NAMALWA (cell line): Measurements from ENCODE around the gene MYCN.

Experiments
- DNase-seq: peaks from one replicate; pipeline ENCODE4 v3.0.0-alpha.2; 2015; ENCODE audit warnings: low spot score

MYCN gene

DNA sequence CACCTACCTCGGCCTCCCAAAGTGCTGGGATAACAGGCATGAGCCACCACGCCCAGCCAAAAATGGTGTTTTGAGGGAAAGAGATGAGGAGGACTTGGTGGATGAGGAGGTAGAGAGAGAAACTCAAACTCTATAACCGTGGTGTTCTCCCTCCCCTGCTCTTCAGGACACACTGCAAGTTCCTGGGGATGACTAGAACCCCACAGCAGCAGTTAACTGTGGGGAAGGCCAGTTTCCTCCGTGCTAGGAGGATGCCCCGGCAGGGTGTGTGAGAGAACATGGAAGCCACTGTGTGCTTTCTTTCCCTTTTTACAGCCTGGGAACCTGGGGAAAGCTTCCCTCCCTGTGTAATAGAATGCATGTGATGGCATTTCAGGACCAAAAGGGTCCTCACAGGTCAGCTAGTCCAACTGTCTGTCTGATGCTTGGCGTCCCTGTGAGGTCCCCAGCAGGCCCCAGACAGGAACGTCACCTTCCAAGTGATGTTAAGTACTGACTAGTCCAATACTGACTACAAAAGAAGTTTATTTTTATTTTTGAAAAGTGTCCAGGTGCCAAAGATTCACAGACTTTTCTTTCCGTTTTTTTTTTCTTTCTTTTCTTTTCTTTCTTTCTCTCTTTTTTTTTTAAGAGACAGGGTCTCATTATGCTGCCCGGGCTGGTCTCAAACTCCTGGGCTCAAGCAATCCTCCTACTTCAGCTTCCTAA is 38.9 kb downstream of the MYCN start:
- DNase-seq: no peak

DNA sequence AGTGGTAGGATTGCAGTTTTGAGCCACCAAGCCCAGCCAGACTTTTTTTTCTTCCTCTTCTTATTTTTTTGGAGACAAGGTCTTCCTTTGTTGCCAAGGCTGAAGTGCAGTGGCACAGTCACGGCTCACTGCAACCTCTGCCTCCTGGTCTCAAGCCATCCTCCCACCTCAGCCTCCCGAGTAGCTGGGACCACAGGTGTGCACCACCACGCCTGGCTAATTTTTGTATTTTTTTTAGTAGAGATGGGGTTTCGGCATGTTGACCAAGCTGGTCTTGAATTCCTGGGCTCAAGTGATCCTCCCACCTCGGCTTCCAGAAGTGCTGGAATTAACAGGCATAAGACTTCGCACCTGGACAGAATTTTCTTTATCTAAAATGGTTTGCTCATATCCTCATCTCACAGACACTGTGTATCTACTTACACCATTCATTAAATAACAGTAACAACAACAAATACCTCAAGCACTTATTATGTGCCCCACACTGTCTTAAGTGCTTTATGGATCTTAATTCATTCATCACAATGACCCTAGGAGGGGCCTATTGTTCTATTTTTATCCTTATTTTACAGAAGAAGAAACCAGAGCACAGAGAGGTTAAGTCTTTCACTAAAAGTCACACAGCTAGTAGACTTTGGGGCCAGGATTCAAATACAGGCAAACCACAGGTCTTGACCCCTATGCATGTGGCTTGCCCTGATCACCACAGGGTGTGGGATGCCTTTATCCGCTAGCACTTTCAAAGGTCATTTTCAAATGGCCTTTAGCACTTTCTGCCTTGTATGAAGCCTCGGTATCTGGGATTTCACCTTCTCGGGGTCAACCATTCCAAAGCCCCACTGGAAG is 39.6 kb downstream of the MYCN start:
- DNase-seq: no peak

DNA sequence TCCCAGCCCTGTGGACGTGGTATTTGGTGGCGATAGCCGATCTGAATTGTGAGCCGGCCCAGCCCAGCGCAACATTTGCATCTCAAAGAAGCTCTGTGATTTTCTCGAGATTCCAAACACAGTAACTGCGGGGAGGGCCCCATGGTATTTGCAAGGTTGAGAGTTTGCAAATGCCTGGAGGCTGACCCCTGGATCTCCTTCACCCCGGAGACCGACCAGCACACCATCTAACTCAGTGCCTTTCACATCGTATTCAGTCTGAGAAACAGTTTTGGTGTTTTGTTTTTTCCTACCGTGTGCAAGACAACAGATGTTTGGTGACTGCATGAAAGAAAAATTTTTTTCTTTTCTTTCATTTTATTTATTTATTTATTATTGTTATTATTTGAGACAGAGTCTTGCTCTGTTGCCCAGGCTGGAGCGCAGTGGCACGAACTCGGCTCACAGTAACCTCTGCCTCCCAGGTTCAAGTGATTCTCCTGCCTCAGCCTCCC is 40.3 kb downstream of the MYCN start:
- DNase-seq: no peak

DNA sequence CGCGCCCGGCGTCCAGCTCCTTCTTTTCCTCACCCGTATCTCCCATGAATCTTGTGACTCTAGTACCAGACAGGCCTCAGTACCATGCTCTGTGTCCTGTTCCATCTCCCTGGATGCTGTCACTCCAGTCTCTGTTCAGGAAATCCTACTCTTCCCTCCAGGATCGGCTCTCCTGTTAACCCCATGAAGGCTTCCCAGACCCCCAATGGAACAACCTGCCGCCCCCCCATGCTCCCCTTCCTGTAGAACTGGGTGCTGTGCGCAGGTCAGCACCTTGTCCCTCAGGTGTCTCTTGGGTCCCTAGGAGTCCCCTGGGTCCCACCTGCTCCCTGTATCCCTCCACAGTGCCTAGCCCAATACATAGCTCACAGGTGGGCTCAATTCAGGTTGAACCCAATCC is 41.3 kb downstream of the MYCN start:
- no peak for DNase-seq

DNA sequence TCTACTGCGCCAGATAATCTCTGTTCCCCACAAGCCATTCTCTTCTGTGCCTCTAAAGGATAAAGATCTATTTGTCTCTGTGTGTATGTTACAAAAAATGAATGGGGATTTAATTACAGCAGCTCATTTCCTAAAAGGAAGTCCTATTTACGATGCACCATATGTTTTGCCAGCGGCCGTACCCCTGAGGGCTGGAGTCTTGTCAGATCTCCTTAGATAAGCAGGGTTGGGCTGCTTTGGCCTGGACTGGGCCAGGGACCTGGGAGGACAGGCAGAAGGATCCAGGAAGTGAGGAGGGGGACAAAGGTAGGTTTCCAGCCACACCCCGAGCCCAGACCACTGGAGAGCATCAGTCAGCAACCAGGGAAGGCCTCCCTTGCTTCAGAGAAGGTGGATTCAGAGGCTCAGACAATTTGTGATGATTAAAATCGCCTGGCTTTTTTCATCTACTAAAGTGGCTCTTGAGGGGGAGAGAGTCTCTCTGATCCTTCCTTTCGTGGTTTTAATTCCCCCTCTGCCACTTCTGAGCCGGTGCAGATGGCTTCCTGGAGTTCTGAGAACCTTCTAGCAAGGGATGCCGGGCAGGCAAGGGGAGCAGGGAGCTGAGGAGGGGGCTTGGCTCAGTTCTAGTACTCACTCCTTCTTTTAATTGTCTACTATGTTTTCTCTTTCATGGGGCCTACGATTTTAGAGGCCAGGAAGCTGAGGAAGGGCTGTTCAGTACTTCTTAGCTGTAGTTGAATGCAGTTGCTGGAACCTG is 42.1 kb downstream of the MYCN start:
- DNase-seq: no peak

DNA sequence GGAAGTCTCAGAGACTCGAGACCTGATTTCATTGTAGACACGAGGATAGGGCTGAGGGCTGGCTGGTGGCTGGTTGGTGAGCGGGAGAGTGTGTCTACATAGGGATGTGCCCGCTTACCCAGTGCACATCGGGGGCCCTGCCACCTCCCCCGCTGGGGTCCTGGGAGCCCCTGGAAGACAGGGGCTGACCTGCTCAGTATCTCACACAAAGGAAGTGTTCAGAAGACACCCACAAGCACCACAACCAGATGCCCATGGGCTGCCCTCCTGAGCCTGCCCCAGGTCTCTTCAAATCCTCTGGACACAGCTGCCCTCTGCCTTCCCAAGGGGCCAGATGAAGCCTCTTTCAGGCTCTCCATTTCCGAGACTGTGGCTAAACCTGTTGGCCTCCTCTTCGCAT is 43.1 kb downstream of the MYCN start:
- no peak for DNase-seq

DNA sequence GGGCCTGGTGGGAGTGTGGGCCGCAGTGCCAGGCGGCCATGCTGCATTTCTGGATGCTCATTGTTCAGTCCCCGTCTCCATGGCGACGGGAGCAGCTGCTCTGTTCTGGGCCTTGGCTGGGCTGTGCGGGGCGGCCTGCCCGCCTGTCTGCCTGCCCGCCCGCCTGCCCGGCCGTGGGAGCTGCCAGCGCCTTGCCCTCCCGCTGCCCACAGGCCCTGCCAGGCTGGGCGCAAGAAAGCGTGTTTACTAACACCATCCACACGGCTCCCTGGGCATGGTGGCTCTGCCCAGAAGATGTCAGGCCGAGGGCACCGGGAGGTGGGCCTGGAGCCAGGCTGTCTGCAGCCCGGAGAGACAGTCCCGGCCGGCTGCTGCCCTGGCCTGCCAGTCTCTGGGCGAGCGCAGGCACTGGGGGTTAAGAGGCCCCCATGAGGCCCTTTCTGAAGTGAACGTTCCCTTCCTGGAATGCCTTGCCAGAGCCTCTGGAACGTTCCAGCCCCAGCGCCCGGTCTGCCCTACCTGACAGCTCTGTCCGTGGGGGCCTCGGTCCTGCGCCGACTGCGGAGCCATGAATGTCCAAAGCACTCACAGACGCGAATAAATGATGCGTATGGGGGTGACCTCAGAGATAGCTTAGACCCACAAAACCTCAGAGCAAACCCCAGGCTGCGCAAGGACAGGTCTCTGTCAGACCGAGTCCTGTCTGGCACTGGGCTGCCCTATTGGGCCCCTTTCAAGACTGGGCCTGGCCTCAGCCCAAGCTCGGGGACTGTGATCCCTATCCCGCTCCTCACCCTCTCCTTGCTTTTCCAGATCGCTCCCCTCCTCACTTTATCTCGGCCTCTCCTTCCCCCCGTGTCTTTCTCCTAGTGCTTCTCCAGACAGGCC is 44.3 kb downstream of the MYCN start:
- DNase-seq: no peak

DNA sequence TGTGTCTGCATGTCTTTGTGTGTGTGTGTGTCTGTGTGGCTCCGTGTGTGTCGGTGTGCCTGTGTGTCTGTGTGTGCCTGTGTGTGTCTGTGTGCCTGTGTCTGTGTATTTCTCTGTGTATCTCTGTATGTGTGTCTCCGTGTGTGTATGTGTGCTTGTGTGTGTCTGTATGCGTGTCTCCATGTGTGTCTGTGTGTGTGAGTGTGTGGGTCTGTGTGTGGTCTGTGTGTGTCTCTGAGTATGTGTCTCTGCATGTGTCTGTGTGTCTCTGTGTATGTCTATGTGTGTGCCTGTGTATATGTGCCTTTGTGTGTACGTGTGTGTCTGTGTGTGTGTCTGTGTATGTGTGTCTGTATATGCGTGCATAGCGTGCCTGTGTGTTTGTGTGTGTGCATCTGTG is 45.2 kb downstream of the MYCN start:
- no peak for DNase-seq

DNA sequence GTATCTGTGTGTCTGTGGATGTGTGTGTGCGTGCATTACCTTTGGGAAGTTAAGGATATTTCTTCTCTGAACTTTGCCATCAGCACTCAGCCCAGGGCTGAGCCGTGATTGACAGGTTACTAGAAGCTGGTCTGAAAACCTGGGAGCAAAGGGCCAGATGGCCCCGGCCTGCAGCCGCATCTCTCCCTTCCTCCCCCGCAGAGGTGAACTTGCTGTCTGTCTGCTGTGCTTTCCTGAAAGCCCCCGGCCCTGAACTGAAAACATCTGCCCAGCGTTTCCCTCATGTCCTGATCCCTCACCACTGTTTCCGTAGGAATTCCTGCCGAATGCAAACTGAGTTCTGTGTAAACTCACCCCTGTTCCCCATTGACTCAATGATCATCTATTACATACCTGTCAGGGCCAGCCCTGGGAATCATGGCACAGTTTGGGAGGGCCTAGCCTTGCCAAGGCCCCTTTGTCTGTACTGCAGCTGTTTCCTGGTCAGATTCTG is 45.8 kb downstream of the MYCN start:
- DNase-seq: no peak

DNA sequence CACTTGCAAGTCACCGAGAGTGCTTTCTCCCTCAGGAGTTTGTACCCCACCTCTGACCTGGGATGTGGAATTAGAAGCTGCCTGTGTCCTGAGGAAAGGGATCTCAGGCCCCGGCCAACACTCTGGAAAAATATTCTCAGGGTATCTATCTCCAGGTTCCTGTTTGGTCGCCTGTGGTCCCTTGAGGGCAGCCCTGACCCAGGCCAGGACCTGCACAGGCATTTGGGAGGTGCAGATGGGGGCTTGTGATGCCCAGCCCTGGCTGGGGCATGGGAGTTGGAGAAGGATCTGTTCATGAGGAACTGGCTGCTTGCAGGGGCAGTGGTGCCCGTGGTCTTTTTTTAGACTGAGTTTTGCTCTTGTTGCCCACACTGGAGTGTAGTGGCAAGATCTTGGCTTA is 46.3 kb downstream of the MYCN start:
- DNase-seq: no peak

DNA sequence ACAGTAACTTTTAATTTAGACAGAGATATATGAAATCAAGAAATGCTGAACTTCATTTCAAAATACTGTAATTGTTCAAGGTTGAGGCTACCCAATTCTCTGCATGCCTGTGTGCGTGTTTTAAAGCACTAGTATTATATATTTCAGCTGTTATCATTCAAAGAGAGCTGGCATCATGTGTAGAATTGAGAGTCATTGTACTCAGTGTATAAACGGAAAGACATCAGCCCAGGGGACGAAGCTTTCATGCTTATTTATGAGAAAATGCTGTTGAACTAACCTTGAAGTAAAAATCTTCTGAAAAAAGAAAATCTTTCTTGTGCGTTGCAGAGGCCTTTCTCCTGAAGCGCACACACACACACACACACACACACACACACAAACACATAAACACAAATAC is 48.4 kb downstream of the MYCN start:
- DNase-seq: no peak

DNA sequence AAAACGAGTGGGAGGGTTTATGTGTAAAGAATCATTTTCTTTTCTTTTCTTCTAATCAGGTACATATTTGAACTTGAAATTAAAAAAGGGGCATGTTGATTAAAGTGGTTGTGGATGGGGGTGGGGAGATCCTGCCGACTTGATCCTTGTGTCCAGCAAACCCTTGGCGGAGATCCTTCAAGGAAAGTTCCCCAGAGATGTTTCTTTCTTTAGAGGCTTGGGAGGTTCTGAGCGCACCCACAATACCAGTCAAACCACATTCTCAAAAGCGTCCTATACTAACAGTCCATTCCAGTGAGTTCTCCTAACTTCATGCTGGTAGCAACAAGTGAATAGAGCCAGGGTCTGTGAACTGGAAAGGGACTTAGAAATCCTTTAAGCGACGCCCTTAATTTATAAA is 49.2 kb downstream of the MYCN start:
- DNase-seq: no peak

DNA sequence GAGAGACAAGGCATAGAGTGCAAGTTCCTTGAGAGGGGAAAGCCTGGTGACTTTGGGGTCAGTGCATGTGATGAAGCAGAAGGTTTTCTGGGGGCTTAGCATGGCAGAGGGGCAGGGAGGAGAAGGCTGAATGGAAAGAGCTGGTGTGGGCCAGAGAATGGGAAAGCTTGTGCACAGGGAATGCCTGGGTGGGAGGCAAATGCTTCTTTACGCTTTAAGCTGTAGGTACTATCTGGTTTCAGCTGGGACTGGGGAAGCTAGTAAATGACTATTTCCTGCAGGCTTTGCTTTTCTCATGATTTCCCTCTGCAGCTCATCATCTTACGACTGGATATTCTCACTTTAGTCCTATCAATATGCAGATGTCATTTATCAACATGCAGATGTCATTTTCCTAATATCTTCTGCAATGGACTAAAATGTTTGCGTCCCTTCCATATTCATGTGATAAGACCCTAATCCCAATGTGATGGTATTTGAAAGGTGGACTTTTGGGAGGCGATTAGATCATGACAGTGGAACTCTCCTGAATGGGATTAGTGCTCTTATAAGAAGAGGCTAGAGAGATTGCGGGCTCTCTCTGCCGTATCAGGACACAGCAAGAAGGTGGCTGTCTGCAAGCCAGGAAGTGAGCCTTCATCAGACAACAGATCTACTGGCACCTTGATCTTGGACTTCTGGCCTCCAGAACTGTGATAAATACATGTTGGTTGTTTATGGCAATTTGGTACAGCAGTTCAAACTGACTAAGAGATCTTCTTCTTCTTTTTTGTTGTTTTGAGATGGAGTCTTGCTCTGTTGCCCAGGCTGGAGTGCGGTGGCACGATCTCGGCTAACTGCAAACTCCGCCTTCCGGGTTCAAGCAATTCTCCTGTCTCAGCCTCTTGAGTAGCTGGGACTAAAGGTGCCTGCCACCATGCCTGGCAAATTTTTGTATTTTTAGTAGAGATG is 50.1 kb downstream of the MYCN start:
- no peak for DNase-seq

DNA sequence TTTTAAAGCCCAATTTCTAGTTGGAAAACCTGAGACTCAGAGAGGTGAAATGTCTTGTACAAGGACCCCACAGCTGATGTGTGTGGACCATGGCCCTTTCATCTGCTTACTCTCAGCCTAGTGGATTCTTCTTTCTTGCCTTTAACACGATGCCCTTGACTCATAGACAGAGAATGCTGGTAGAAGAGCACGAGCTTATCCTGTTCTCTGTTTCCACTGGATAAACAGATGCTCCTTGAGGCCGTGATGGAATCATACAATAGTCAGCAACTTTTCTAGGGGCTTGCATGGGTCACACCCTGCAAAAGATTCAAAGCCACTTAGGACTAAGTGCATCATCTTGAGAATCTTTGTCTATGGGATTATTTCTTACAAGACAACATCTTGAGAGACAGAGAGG is 50.9 kb downstream of the MYCN start:
- no peak for DNase-seq

DNA sequence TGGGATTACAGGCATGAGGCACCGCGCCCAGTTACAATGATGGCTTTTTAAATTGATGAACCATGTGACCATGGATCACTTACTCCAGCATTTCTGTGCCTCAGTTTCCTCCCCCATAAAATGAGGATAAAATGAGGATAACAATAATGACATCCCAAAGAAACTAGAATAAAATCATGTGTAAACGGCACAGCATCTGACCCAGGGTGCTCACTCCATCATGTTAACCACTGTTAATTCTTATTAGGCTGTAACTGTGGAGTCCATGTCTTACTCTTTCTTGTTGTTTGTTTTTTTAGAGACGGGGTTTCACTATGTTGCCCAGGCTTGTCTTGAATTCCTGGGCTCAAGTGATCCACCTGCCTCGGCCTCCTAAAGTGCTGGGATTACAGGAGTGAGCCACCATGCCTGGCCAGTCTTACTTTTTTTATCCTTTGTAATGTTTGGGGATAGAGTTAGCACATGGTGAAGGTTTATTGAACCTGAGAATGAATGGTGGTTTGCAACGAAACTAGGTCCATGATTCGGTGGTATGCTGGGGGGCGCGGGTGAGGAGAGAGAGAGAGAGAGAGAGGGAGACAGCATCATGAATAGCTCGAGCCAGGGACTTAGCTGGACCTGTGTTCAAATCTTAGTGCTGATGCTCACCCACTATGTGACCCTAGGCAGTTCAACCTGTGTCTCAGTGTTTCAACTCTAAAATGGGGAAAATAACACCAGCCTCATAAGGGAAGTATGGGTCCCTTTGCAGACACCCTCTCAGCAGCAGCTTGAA is 52.3 kb downstream of the MYCN start:
- no peak for DNase-seq

DNA sequence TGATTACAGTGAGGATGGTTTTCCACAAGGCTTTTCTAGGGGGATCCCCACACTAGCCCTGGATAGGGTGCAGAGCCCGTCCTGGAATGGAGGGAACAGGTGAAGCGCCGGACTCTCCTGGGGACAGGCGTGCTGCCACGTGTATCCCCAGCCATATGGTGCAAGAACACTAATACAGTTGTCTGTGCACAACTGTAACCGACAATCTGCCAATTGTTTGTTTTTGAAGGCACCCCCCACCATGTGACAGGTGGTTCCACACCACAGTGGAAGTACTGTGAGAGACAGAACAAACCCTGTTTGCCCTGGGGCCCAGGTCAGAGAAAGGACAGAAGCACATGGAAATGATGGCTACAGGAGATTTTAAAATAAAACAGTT is 52.9 kb downstream of the MYCN start:
- no peak for DNase-seq

DNA sequence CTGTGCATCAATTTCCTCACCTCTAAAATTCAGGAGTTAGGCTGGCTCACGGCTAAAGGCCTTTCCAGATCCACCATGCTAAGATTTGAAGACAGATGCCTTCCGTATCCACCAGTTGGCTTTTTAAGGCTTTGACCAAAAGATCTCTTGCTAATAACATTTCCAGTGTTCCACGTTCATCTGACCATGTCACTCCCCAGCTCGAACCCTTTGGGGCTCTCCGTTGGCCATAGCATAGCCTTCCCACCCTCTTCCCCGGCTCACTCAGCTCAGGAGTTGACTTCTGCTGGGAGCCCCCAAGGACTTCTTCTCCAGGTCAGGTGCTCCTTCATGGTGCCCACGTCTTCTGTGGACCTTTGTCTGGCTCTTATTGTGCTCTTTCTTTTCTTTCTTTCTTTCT is 53.3 kb downstream of the MYCN start:
- DNase-seq: no peak

DNA sequence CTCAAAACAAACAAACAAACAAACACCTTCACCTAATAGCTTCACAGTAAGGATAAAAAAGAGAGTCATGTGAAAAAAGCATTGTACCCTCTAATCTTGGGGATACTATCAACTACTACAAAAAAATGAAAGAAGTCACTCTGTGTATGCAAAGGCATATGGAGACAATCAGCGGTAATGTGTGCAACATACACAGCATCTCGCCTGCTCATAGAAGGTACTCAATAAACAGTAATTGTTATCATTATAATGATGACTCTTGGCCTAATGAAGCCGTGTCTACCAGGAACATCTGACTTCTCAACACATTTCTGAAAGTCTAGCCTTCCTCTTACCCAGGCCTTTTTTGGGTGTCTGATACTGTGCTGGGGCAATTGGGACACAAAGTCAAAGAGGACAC is 55.3 kb downstream of the MYCN start:
- DNase-seq: no peak
